C1 segment of cervical spinal cord (tissue), 14 donors: ENCODE data around the gene ZYG11B.
"Not testable (repeated sequence)": the region's sequence is repeated elsewhere in the genome, so short reads cannot be mapped to it uniquely, and the experiment has no call there.

ENCODE experiments used
- DNase-seq, 14 donors: peaks; one replicate each; lab custom pipeline; 2025; lab: John Stamatoyannopoulos, UW

The ZYG11B gene

GRCh38 chr1:52756020-52756419 is 29.8 kb downstream of the ZYG11B start:
- DNase-seq = no peak

- DNase-seq = no peak
These were observed 33.7 kb downstream of the ZYG11B start for GRCh38 chr1:52759908-52760307.

- DNase-seq = no peak
These were observed 41.5 kb downstream of the ZYG11B start for GRCh38 chr1:52767596-52768280.

GRCh38 chr1:52769346-52770033 is 43.2 kb downstream of the ZYG11B start:
- DNase-seq = no peak

- DNase-seq = no peak
These were observed 45.1 kb downstream of the ZYG11B start for GRCh38 chr1:52771384-52771783.

- DNase-seq = no peak
These were observed 59.9 kb downstream of the ZYG11B start for GRCh38 chr1:52786148-52786547.

GRCh38 chr1:52790429-52790828 is 64.2 kb downstream of the ZYG11B start:
- DNase-seq = not testable (repeated sequence)

GRCh38 chr1:52792036-52792435 is 65.8 kb downstream of the ZYG11B start:
- no peak for DNase-seq

GRCh38 chr1:52793717-52794116 is 67.5 kb downstream of the ZYG11B start:
- not testable (repeated sequence) for DNase-seq

GRCh38 chr1:52795464-52795863 is 69.2 kb downstream of the ZYG11B start:
- DNase-seq = no peak

- no peak for DNase-seq
These were observed 72.1 kb downstream of the ZYG11B start for GRCh38 chr1:52798331-52798730.

GRCh38 chr1:52801011-52801410 is 74.8 kb downstream of the ZYG11B start:
- no peak for DNase-seq

- not testable (repeated sequence) for DNase-seq
These were observed 77.8 kb downstream of the ZYG11B start for GRCh38 chr1:52804083-52804482.

- no peak for DNase-seq
These were observed 88.2 kb downstream of the ZYG11B start for GRCh38 chr1:52814465-52814864.

- DNase-seq = not testable (repeated sequence)
These were observed 94.6 kb downstream of the ZYG11B start for GRCh38 chr1:52820830-52821229.

- no peak for DNase-seq
These were observed 99.6 kb downstream of the ZYG11B start for GRCh38 chr1:52825868-52826267.

GRCh38 chr1:52834798-52835197 is 108.5 kb downstream of the ZYG11B start:
- no peak for DNase-seq

- DNase-seq = no peak
These were observed 109.8 kb downstream of the ZYG11B start for GRCh38 chr1:52836035-52836434.

GRCh38 chr1:52839175-52839574 is 112.9 kb downstream of the ZYG11B start:
- DNase-seq = not testable (repeated sequence)

GRCh38 chr1:52842643-52843310 is 116.5 kb downstream of the ZYG11B start, which contains the start of gene ZYG11A:
Gene ZYG11A (plus strand): TSS chr1:52842760. CDS start chr1:52842884, 124 bp downstream.
- no peak for DNase-seq

GRCh38 chr1:52845119-52845518 is 118.9 kb downstream of the ZYG11B start:
- DNase-seq = not testable (repeated sequence)

GRCh38 chr1:52848423-52848822 is 122.2 kb downstream of the ZYG11B start:
- no peak for DNase-seq

- no peak for DNase-seq
These were observed 124.7 kb downstream of the ZYG11B start for GRCh38 chr1:52850951-52851350.
